ENCODE data around the gene FBN1.

The FBN1 gene

DNA sequence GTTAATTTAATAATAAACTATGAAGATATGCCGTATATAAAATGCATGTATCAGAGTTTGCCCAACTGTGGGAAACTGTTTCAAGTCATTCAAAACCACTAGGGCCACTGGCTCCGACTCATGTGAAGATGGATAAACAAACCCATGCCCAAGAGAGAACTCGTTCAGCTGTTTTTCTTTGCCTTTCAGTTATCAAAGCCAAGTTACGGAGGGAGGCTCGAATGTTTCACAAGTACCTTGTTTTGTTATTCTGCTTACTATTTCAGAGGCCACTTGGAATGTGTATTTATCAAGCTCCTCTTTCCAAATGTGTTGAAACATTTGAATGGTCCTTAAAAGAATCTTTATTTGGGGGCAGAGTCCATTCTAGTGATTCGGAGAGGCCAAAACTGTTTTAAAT lies 232.2 kb downstream of the FBN1 start:
- TF ChIP-seq, protein P1, sequence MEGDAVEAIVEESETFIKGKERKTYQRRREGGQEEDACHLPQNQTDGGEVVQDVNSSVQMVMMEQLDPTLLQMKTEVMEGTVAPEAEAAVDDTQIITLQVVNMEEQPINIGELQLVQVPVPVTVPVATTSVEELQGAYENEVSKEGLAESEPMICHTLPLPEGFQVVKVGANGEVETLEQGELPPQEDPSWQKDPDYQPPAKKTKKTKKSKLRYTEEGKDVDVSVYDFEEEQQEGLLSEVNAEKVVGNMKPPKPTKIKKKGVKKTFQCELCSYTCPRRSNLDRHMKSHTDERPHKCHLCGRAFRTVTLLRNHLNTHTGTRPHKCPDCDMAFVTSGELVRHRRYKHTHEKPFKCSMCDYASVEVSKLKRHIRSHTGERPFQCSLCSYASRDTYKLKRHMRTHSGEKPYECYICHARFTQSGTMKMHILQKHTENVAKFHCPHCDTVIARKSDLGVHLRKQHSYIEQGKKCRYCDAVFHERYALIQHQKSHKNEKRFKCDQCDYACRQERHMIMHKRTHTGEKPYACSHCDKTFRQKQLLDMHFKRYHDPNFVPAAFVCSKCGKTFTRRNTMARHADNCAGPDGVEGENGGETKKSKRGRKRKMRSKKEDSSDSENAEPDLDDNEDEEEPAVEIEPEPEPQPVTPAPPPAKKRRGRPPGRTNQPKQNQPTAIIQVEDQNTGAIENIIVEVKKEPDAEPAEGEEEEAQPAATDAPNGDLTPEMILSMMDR (IDR thresholded peaks at IDR 0.05; ENCODE audit: control extremely low read depth, extremely low read depth, low read depth, missing control alignments): no peak
- ChIA-PET POLR2A (no interaction called here), CTCF (interaction anchor here (1.7 kb wide), 1 partner anchor 9 kb away, joined by 6 read pairs; no protein-coding TSS in a partner anchor)
- DNase-seq (ENCODE audit: extremely low spot score): no peak

DNA sequence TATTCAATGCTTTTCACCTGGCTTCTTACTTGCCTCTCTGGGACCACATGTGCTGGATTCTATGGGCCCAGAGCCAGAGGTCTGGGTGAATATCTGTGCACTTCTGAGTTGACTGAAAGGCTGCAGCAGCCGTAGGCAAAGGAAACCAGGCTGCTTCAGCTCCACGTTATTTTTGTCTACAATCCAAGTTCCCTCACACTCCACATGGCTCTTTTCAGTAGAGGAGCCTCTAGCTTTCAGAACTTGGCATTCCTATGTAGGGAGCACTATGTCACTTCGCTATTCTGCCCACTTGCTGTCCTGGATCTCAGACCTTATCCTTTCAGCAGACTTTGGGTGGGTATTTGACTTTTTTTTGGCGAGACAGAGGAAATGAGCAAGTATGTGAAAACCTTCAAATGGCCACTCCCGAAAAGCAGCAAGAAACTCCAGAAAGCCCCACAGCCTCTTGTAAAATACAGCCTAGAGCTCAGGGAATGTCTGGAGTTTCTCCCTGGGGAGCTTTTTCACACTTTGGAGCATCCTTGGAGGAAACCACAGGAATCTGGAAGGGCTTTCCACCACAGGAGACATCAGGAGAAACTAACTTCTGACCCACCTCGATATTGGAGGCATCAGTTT lies 233.4 kb downstream of the FBN1 start:
- TF ChIP-seq, protein P1 (IDR thresholded peaks at IDR 0.05; ENCODE audit: control extremely low read depth, extremely low read depth, low read depth, missing control alignments): no peak
- ChIA-PET CTCF (interaction anchor here (1.7 kb wide), 1 partner anchor 7 kb away, joined by 6 read pairs; no protein-coding TSS in a partner anchor), POLR2A (no interaction called here)
- no peak for DNase-seq (ENCODE audit: extremely low spot score)

DNA sequence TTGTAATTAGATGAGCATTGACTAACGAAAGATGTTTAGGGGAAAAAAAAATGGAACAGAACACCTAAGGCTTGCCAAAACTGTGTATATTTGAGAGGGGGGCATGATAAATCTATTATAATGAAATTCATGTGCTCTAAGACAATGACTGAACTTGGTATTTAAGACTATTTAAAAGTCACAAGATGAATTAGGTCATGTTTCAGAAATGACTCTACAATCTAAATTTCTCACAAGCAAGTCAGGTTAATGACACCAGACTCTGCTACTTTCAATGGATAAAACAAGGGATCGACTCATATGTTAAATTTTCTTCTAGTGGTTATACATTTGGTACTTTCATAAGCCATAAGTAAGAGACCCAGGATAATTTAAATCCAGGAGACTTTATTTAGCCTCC lies 235.9 kb downstream of the FBN1 start:
- TF ChIP-seq, protein P1 (IDR thresholded peaks at IDR 0.05; ENCODE audit: control extremely low read depth, extremely low read depth, low read depth, missing control alignments): no peak
- DNase-seq (ENCODE audit: extremely low spot score): no peak
- POLR2A ChIA-PET: no interaction called here
- CTCF ChIA-PET: no interaction called here

DNA sequence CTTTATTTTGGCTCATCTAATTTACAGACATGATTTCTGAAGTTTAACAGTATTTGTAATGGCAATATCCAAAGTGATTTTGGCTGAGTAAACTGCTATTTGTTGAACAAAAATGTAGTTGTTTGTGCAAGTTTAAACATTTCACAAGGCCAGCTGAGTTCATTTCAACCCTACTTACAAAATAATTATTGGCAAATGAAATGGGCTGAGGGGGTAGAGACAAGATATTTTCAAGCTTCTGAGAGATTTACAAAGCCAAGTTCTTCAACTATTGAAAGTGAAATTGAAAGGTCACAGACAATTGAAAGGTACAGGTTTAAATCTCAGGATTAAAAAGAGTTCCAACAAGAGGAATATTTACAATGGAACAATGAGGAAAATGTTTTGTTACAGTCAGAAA lies 237.2 kb downstream of the FBN1 start:
- POLR2A ChIA-PET: no interaction called here
- TF ChIP-seq, protein P1 (IDR thresholded peaks at IDR 0.05; ENCODE audit: control extremely low read depth, extremely low read depth, low read depth, missing control alignments): no peak
- DNase-seq (ENCODE audit: extremely low spot score): no peak
- CTCF ChIA-PET: no interaction called here

DNA sequence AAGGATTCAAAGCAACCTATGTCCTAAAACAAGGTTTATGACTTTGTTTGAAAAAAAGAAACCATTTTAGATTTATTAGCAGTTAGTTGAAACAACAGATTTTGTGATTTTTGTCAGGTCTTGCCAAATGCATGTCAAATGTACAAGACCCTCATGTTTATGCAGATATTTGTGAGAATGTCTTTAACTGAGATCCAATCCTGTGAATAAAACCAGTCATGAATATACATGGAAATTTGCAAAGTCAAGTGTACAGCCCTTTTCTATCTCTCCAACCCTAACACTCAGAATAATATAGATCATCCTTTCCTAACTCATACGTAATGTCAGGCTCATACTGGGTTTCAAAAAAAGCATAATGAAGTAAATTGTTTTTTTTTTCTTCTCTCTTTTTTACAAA lies 237.9 kb downstream of the FBN1 start:
- POLR2A ChIA-PET: no interaction called here
- CTCF ChIA-PET: interaction anchor here (1.0 to 1.1 kb wide), 2 partner anchors 14 to 33 kb away, joined by 3 read pairs; no protein-coding TSS in a partner anchor
- DNase-seq (ENCODE audit: extremely low spot score): no peak
- TF ChIP-seq, protein P1 (IDR thresholded peaks at IDR 0.05; ENCODE audit: control extremely low read depth, extremely low read depth, low read depth, missing control alignments): no peak

DNA sequence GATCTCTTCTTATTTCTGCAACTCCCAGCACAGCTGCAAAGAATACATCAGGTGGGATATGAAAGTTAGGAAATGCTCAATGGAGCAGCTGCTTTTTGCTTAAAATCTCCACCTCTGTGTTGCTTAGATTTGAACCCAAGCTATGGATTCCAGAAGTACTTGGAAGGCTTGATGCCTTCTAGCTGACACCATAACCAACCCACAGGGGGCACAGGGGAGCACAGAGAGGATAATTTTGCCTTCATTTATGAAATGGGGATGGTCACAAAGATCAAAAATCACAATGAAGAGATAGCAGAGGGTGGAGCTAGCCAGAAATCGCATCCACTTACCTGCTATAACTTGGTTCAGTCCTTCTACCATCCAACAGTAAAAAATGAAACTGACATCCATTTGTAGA lies 238.6 kb downstream of the FBN1 start:
- DNase-seq (ENCODE audit: extremely low spot score): no peak
- POLR2A ChIA-PET: no interaction called here
- CTCF ChIA-PET: interaction anchor here (1.0 to 1.6 kb wide), 8 partner anchors 9 to 48 kb away, joined by 3 to 5 read pairs (median 3); no protein-coding TSS in a partner anchor
- TF ChIP-seq, protein P1 (IDR thresholded peaks at IDR 0.05; ENCODE audit: control extremely low read depth, extremely low read depth, low read depth, missing control alignments): no peak

Data from GM10248 (cell line).